Measurements from ENCODE around the gene AKNA. TPM values are rescaled to one million over a fixed set of nuclear protein-coding genes. Genes with fewer than 3 reads are reported as not detected.

AKNA gene
- total and polyA plus RNA-seq, 2 of the 8 experiments (the other 6 are each of a cell fraction or from before 2014, with no cell fraction given), result 21.0 to 27.4 TPM

DNA sequence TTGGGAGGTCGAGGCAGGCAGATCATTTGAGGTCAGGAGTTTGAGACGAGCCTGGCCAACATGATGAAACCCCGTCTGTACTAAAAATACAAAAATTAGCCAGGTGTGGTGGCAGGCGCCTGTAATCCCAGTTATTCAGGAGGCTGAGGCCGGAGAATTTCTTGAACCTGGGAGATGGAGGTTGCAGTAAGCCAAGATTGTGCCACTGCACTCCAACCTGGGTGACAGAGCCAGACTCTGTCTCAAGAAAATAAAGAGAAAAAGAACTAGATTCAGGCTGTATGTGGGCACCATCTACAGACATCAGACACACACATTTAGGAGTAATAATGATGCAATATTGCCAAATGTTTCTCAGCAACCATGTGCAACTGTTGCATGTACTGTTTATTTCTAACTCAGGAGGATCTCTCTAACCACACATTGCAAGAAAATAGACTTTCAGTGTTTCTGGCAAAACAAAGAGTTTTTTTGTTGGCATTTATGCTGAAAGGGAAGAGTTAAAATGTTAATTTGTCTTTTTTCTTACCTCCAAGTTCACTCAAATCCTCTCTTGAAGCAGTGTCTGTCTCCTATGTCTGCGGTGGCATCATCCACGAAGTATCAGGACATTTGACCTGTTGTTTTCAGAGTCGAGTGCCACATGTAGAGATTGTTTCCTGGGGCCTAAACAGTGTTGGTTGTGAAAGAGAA lies 70.0 kb downstream of the AKNA start:
- no peak for FAIRE-seq
- Histone ChIP-seq H2BK15ac (ENCODE audit: low read length) (no peak overlapping the region), H3K79me2 (ENCODE audit: control insufficient read depth in 1 of 2, insufficient read depth in 2 of 2, low read length in 2 of 2) (no peaks in the 10 kb centered on the region), H3K9me3 (ENCODE audit: insufficient read depth in 2 of 2, low read depth in 1 of 2, low read length in 1 of 2) (no peaks in the 10 kb centered on the region), H3K36me3 (ENCODE audit: control insufficient read depth in 2 of 4, insufficient read depth in 4 of 4, low read length in 3 of 4) (no peaks in the 10 kb centered on the region), H3K4me2 (ENCODE audit: insufficient read depth in 1 of 2, low read depth in 2 of 2, low read length in 2 of 2) (no peak overlapping the region), H3K9ac (replicated peaks in 1 of 4; ENCODE audit: extremely low read depth in 1 of 4, low read depth in 3 of 4, low read length in 3 of 4) (no peak overlapping the region), H3K23me2 (ENCODE audit: low read depth, low read length) (peaks cover 1% of the 10 kb centered on the region; the same call in 1 of the 2 replicates), H3K14ac (ENCODE audit: insufficient read length) (no peak overlapping the region), H4K91ac (replicated peaks; ENCODE audit: insufficient read length, low read length) (no peak overlapping the region), H3K4ac (replicated peaks; ENCODE audit: insufficient read length, low read depth, low read length) (no peak overlapping the region), H4K20me1 (replicated peaks in 1 of 2; ENCODE audit: control insufficient read depth in 1 of 2, insufficient read depth in 2 of 2, low read length in 2 of 2) (no peaks in the 10 kb centered on the region), H3K23ac (ENCODE audit: insufficient read length) (no peak overlapping the region), H2AFZ (ENCODE audit: low read length) (no peak overlapping the region), H2BK5ac (ENCODE audit: low read depth, low read length) (no peak overlapping the region), H3K4me3 (ENCODE audit: extremely low read depth in 1 of 4, insufficient read depth in 2 of 4, low read depth in 3 of 4, low read length in 4 of 4) (no peak overlapping the region), H3K18ac (ENCODE audit: extremely low read depth, low read length) (no peak overlapping the region; the same call in 1 of the 2 replicates), H2BK12ac (ENCODE audit: low read depth, low read length) (no peak overlapping the region), H3K27ac (ENCODE audit: low read depth, low read length) (no peak overlapping the region), H3K56ac (replicated peaks; ENCODE audit: insufficient read length, low read depth, low read length) (no peak overlapping the region), H3K27me3 (replicated peaks in 1 of 4; ENCODE audit: control insufficient read depth in 3 of 4, extremely low read depth in 1 of 4, insufficient read depth in 3 of 4, low read length in 3 of 4) (no peaks in the 10 kb centered on the region), H2BK120ac (replicated peaks; ENCODE audit: low read depth, low read length) (no peak overlapping the region), H4K8ac (ENCODE audit: extremely low read depth, insufficient read depth, low read length) (no peak overlapping the region), H2BK20ac (ENCODE audit: low read length) (no peak overlapping the region), H4K5ac (ENCODE audit: insufficient read length, low read depth, low read length) (no peak overlapping the region), H2AK5ac (ENCODE audit: low read depth, low read length) (no peak overlapping the region), H3K4me1 (replicated peaks in 1 of 4; ENCODE audit: control insufficient read depth in 3 of 4, insufficient read depth in 4 of 4, low read length in 3 of 4) (no peaks in the 10 kb centered on the region), H3K79me1 (ENCODE audit: low read depth, low read length) (no peaks in the 10 kb centered on the region)
- POLR2A ChIA-PET (ENCODE audit: partially characterized antibody), result no interaction called here
- peak in 1 of 2 experiments; percentile 22 for DNase-seq (ENCODE audit: low read depth in 1 of 2, low spot score in 2 of 2)
- TF ChIP-seq POLR2A (IDR thresholded peaks at IDR 0.05; ENCODE audit: control extremely low read depth in 1 of 2, low read depth in 2 of 2, low read length in 2 of 2), result no peak
- TF ChIP-seq, protein P1, sequence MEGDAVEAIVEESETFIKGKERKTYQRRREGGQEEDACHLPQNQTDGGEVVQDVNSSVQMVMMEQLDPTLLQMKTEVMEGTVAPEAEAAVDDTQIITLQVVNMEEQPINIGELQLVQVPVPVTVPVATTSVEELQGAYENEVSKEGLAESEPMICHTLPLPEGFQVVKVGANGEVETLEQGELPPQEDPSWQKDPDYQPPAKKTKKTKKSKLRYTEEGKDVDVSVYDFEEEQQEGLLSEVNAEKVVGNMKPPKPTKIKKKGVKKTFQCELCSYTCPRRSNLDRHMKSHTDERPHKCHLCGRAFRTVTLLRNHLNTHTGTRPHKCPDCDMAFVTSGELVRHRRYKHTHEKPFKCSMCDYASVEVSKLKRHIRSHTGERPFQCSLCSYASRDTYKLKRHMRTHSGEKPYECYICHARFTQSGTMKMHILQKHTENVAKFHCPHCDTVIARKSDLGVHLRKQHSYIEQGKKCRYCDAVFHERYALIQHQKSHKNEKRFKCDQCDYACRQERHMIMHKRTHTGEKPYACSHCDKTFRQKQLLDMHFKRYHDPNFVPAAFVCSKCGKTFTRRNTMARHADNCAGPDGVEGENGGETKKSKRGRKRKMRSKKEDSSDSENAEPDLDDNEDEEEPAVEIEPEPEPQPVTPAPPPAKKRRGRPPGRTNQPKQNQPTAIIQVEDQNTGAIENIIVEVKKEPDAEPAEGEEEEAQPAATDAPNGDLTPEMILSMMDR (IDR thresholded peaks at IDR 0.05; ENCODE audit: control extremely low read depth in 1 of 3, insufficient read depth in 1 of 3, low read depth in 1 of 3, low read length in 3 of 3), result no peak
- no peak for TF ChIP-seq JUN (IDR thresholded peaks at IDR 0.05; ENCODE audit: low read depth, low read length)
- TF ChIP-seq CREB1 (IDR thresholded peaks at IDR 0.05), result no peak
- TF ChIP-seq SP2 (IDR thresholded peaks at IDR 0.05; ENCODE audit: low read length), result no peak
- TF ChIP-seq EZH2 (IDR thresholded peaks at IDR 0.05; ENCODE audit: low read depth, low read length, severe bottlenecking), result no peak
- no peak for TF ChIP-seq CHD1 (IDR thresholded peaks at IDR 0.05; ENCODE audit: low read depth, low read length)
- 84% methylated on average over 8 of the region's 8 CpGs; no CpG with 5 or more reads in 1 of the 2 experiments for WGBS, 2 experiments (ENCODE audit: extremely low coverage in 1 of 2, insufficient coverage in 1 of 2, insufficient read length in 1 of 2, insufficient replicate concordance in 2 of 2, low coverage in 1 of 2, low lambda C conversion rate in 2 of 2, missing lambda C conversion rate in 1 of 2)
- CTCF ChIA-PET (ENCODE audit: partially characterized antibody), result interaction anchor here (0.5 to 4.6 kb wide), 3 partner anchors 100 to 235 kb away, joined by 3 to 29 read pairs (median 6); no protein-coding TSS in a partner anchor
